Endothelial cell (in vitro differentiated cells): ENCODE results near the gene OPN5. TPM values are rescaled to one million over a fixed set of nuclear protein-coding genes. Genes with fewer than 3 reads are reported as not detected.

Experiments
- DNase-seq: peaks from one replicate; pipeline ENCODE4 v3.0.0; 2021; ENCODE audit warnings: low spot score
- H3K27ac Mint-ChIP-seq: one replicate; pipeline ENCODE4 v1.8.0; 2021; ENCODE audit warnings: mixed read lengths, inconsistent platforms; ENCODE audit not compliant: unreplicated experiment
- H3K27me3 Mint-ChIP-seq: one replicate; pipeline ENCODE4 v1.8.0; 2021; ENCODE audit warnings: mild to moderate bottlenecking, moderate library complexity, mixed read lengths, inconsistent platforms; ENCODE audit not compliant: unreplicated experiment
- H3K36me3 Mint-ChIP-seq: one replicate; pipeline ENCODE4 v1.8.0; 2021; ENCODE audit warnings: mild to moderate bottlenecking, low read depth, mixed read lengths, inconsistent platforms; ENCODE audit not compliant: unreplicated experiment
- H3K4me1 Mint-ChIP-seq: one replicate; pipeline ENCODE4 v1.8.0; 2021; ENCODE audit warnings: mild to moderate bottlenecking, mixed read lengths, inconsistent platforms; ENCODE audit not compliant: unreplicated experiment
- H3K4me3 Mint-ChIP-seq: one replicate; pipeline ENCODE4 v1.8.0; 2021; ENCODE audit warnings: mild to moderate bottlenecking, mixed read lengths, inconsistent platforms; ENCODE audit not compliant: unreplicated experiment
- H3K9me3 Mint-ChIP-seq: one replicate; pipeline ENCODE4 v1.8.0; 2021; ENCODE audit warnings: mixed read lengths, inconsistent platforms; ENCODE audit not compliant: unreplicated experiment
- long read RNA-seq: library from polyadenylated mRNA; unstranded; transcript quantifications from one replicate; pipeline ENCODE4 v2.0.0, GENCODE V29; 2020; ENCODE audit not compliant: unreplicated experiment
- total RNA-seq: library from RNA; stranded (reverse); fragmentation: NEBNext Ultra II Directional; extraction: Animal tissue kit (Norgen Biotek cat#: 25700); gene quantifications from one replicate; pipeline ENCODE4 v1.2.1, GENCODE V29; 2021; ENCODE audit not compliant: unreplicated experiment
- TF ChIP-seq, protein P1 (sequence below): fragments of 200-600 bp; sonication (generic); IDR thresholded peaks from one replicate; pipeline ENCODE4 v1.5.0; 2021; ENCODE audit warnings: antibody characterized with exemption; ENCODE audit not compliant: unreplicated experiment

OPN5 gene, protein sequence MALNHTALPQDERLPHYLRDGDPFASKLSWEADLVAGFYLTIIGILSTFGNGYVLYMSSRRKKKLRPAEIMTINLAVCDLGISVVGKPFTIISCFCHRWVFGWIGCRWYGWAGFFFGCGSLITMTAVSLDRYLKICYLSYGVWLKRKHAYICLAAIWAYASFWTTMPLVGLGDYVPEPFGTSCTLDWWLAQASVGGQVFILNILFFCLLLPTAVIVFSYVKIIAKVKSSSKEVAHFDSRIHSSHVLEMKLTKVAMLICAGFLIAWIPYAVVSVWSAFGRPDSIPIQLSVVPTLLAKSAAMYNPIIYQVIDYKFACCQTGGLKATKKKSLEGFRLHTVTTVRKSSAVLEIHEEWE
- total RNA-seq = 12.1 TPM
- long read RNA-seq, partial matches to known transcripts = 0 of 2 reads
- long read RNA-seq, other reads (novel, unspliced or antisense) = 2 of 2 reads

DNA sequence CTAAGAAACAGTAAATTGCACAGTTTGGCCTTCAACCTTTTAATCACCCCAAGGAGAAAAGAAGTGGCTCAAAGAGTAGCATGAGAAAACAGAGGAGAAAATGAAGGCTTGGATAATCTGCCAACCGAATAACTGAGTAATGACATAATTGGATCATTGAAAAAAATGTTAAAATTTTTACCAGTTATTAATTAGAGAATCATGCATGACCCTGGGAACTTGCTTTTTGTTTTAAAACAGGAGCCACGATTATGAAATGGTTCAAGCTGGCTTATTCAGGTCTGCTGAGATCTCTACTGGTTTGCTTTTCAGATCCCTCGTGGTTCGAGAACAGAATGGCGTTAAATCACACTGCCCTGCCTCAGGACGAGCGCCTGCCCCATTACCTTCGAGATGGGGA is at the start of gene OPN5:
OPN5 (plus strand) TSS at position 301 of the 400 bp plus-strand sequence; CDS start at position 336, 35 bp downstream.
- Mint-ChIP-seq H3K27ac (no peak within 1 kb of the TSS), H3K4me1 (no peaks in the 10 kb centered on the region), H3K9me3 (no peaks in the 10 kb centered on the region), H3K4me3 (no peak within 1 kb of the TSS), H3K36me3 (no peaks in the 10 kb centered on the region), H3K27me3 (no peaks in the 10 kb centered on the region)
- DNase-seq = no peak
- TF ChIP-seq, protein P1, sequence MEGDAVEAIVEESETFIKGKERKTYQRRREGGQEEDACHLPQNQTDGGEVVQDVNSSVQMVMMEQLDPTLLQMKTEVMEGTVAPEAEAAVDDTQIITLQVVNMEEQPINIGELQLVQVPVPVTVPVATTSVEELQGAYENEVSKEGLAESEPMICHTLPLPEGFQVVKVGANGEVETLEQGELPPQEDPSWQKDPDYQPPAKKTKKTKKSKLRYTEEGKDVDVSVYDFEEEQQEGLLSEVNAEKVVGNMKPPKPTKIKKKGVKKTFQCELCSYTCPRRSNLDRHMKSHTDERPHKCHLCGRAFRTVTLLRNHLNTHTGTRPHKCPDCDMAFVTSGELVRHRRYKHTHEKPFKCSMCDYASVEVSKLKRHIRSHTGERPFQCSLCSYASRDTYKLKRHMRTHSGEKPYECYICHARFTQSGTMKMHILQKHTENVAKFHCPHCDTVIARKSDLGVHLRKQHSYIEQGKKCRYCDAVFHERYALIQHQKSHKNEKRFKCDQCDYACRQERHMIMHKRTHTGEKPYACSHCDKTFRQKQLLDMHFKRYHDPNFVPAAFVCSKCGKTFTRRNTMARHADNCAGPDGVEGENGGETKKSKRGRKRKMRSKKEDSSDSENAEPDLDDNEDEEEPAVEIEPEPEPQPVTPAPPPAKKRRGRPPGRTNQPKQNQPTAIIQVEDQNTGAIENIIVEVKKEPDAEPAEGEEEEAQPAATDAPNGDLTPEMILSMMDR = no peak

DNA sequence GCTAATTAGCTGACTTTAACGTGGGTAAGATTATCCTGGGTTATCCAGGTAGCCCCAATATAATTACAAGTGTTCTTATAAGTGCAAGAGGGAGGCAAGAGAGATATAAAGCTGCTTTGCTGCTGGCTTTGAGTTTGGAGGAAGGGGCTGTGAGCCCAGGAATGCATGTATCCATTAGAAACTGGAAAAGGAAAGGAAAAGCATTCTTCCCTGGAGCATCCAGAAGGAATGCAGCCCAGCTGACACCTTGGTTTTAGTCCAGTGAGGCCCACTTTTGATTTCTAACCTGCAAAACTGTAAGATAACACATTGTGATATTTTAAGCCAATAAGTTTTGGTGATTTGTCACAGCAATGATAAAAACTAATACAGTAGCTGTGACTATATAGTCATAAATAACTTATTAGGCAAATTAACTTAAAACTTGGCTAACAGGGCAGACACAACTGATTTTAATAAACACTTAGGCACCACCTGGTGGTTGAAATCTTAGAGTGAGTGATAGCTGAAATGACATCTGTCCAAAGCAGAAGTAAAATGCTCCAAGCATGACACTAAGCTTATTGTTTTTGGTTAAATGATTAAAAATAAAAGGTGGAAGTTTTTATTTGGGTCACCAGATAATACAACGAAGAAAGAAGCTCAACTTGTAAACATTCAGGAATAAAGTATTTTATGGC is 47.8 kb upstream of the OPN5 start:
- Mint-ChIP-seq H3K4me1 (no peaks in the 10 kb centered on the region), H3K4me3 (no peak overlapping the region), H3K36me3 (no peaks in the 10 kb centered on the region), H3K27me3 (no peaks in the 10 kb centered on the region), H3K27ac (no peak overlapping the region), H3K9me3 (no peaks in the 10 kb centered on the region)
- TF ChIP-seq, protein P1 = peak; percentile 34
- DNase-seq = no peak

DNA sequence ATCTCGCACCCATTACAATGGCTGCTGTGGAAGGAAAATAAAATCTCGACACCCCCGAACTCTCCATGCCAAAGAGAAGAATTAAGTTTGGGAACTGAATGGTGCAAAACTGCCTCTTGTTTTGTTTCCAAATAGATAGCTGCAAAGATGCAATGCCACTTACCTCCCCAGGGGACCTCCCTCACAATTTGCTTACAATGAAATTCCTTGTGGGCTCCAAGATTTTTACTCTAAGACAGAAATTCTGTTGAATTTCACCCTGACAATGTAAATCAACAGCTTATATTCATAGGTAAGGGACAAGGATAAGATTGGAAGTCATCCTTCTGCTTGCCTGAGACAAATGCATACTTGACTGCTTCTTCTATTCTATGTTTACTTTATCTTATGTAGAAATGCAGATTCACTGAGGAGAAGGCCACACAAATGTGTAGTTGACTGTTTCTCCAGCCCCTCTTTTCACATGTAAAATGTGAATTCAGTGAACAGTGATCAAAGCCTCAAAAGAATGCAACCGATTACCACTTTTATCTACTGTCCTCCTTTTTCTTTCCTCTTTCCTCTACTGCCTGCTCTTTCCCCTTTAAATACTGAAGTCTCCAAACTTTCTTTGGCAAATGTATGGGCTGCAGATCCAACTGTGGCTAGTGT is 46.9 kb upstream of the OPN5 start:
- Mint-ChIP-seq H3K27me3 (no peaks in the 10 kb centered on the region), H3K27ac (no peak overlapping the region), H3K9me3 (no peaks in the 10 kb centered on the region), H3K4me3 (no peak overlapping the region), H3K36me3 (no peaks in the 10 kb centered on the region), H3K4me1 (no peaks in the 10 kb centered on the region)
- TF ChIP-seq, protein P1 = no peak
- no peak for DNase-seq

DNA sequence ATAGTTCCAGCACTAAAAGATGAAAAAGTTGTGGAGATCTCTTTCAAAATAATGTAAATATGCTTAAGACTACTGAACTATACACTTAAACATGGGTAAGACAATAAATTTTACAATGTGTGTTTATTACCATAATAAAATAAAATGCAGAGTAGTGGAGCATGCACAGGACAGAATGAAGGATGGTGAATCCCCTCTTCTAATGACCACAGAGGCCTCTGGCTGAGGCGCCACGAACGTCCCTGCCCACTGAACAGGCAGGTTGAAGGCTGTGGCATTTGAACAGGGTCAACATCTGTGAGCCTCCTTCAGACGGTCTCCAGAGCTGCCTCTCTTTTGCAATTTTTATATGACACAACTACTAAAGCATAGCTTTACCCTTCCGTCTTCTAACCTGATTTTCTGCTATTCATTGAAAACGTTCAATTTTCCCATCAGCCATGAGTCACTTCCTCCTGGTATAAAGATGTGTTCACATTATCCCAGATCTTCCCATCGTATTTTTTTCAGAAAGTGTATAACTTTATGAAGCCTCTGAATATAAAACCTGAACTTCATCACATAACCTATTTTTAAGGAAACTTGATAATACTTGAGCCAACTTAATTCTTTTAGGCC is 45.6 kb upstream of the OPN5 start:
- TF ChIP-seq, protein P1 = no peak
- Mint-ChIP-seq H3K4me1 (no peaks in the 10 kb centered on the region), H3K36me3 (no peaks in the 10 kb centered on the region), H3K27ac (no peak overlapping the region), H3K27me3 (no peaks in the 10 kb centered on the region), H3K4me3 (no peak overlapping the region), H3K9me3 (no peaks in the 10 kb centered on the region)
- DNase-seq = no peak
